Upper lobe of left lung (tissue), 6 donors: Measurements from ENCODE around the gene PLD4. TPM values are rescaled to one million over a fixed set of nuclear protein-coding genes. Genes with fewer than 3 reads are reported as not detected.

Experiments used
- ATAC-seq, 2 donors: fragments of 200-7000 bp; cut with Tn5 transposase; one replicate each; pipeline ENCODE4 v1.9.1; 2022; ENCODE audit warnings: mild to moderate bottlenecking in 2 of 2, moderate library complexity in 2 of 2; ENCODE audit not compliant: low FRiP score in 2 of 2
- DNase-seq, 2 donors: peaks; one replicate each; pipeline ENCODE4 v3.0.0-alpha.2; 2019 to 2020
- H3K27ac ChIP-seq, 4 donors: fragments of 200-600 bp; sonication (generic); one replicate each; pipeline ENCODE4 v1.5.1; 2016 to 2019
- H3K27me3 ChIP-seq, 4 donors: fragments of 200-600 bp; sonication (generic); one replicate each; pipeline ENCODE4 v1.5.1; 2017 to 2019
- H3K36me3 ChIP-seq, 4 donors: fragments of 200-600 bp; sonication (generic); one replicate each; pipeline ENCODE4 v1.5.1; 2016 to 2019
- H3K4me1 ChIP-seq, 4 donors: fragments of 200-600 bp; sonication (generic); one replicate each; pipeline ENCODE4 v1.5.1; 2018 to 2019
- H3K4me3 ChIP-seq, 4 donors: fragments of 200-600 bp; sonication (generic); one replicate each; pipeline ENCODE4 v1.5.1; 2017 to 2019; ENCODE audit warnings: mild to moderate bottlenecking in 2 of 4, moderate library complexity in 1 of 4
- H3K9me3 ChIP-seq, 4 donors: fragments of 200-600 bp; sonication (generic); one replicate each; pipeline ENCODE4 v1.5.1; 2018 to 2019
- EP300 ChIP-seq, 4 donors: sonication (generic); formaldehyde crosslinking; IDR thresholded peaks; one replicate each; pipeline ENCODE4 v1.5.1; 2017; ENCODE audit warnings: antibody characterized with exemption in 4 of 4, control low read depth in 2 of 4
- POLR2A ChIP-seq, 4 donors: fragments of 450-650 bp; IDR thresholded peaks; one replicate each; pipeline ENCODE4 v1.5.1; 2016 to 2017; ENCODE audit warnings: antibody characterized with exemption in 4 of 4, mild to moderate bottlenecking in 2 of 4
- POLR2AphosphoS5 ChIP-seq, 2 donors: sonication (generic); formaldehyde crosslinking; IDR thresholded peaks; one replicate each; pipeline ENCODE4 v1.5.1; 2017; ENCODE audit warnings: antibody characterized with exemption in 2 of 2
- WGBS, 2 donors: methylation state at CpG; one replicate each; pipeline ENCODE4 v1.1.5; 2017 to 2018; 5-methylcytosine and 5-hydroxymethylcytosine counted together
- total RNA-seq, 6 donors: library from RNA; depleted of rRNA in 4 of 6; stranded (reverse); fragments of >200 nt in 4 of 6; gene quantifications; one replicate each; pipeline versions ENCODE4 v1.1.0 to v1.2.1, GENCODE V29; 2016 to 2021
- TF ChIP-seq, protein P1 (sequence below), 6 experiments: fragments of 450-650 bp in 4 of 6; fragments of 200-600 bp in 2 of 6; sonication (generic) in 2 of 6; IDR thresholded peaks; one replicate each; pipeline ENCODE4 v1.5.1; 2016 to 2019; ENCODE audit warnings: antibody characterized with exemption in 6 of 6
- donor health status: DM: no; HTN: no; CAD: no; lungs with moderate emphysema.
- donor health status: DM: no; HTN: yes; CAD: no; lungs with severe emphysema.

The PLD4 gene
- total RNA-seq, 6 donors from 2014 or later: under 0.01 to 6.1 (median 2.5) TPM; not detected in 3

DNA sequence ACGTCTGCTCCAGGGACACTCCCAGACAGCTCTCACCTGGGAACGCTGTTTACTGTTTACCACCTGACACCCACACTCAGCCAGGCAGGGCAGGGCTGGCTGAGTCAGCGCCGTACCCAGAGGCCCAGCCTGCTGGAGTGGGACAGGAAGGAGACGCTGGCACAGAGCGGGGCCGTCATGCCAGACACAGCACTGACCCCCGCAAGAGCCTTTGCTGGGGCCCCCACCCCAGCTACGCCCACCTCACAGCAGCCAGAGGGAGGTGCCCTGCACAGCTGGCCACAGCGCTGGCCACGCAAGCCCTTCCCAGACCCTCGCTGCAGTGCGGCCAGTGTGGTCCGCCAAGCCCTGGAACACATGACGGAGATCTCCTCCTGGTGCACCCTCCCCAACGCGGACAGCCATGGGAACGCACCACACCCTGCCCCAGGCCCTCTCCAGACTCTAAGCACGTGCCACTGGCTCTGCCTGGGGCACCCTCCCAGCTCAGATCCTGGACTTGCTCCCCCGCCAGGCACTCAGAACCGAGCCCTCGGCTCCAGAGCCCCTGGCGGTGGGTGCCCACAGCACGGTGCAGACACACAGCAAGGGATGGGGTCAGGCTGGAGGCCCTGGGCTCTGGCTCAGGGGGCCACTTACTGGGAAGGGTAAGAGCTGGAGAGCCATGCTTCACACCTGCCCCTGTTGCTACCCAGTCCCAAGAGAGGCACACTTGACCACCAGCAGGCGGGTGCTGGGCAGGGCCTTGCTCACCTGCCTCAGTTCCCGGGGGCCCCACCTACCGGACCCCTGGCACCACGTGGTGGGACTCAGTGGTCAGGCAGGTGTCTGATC lies 47.8 kb downstream of the PLD4 start:
- Histone ChIP-seq H3K9me3 (no peaks in the 10 kb centered on the region), H3K27me3 (peaks cover 0 to 7% (median 2%) of the 10 kb centered on the region in 4 donors), H3K4me3 (no peak overlapping the region), H3K4me1 (peaks cover 77 to 88% (median 85%) of the 10 kb centered on the region in 4 donors), H3K36me3 (no peaks in the 10 kb centered on the region), H3K27ac (peak overlapping the region; percentile 85 to 94 (median 87))
- DNase-seq (peak; percentile 85 to 87), ATAC-seq (peak; percentile 63 to 80)
- TF ChIP-seq POLR2A (IDR thresholded peaks at IDR 0.05) (peak in 1 of 4 donors; percentile 55), POLR2AphosphoS5 (IDR thresholded peaks at IDR 0.05) (peak; percentile 26 to 47), EP300 (IDR thresholded peaks at IDR 0.05) (no peak)
- TF ChIP-seq, protein P1, sequence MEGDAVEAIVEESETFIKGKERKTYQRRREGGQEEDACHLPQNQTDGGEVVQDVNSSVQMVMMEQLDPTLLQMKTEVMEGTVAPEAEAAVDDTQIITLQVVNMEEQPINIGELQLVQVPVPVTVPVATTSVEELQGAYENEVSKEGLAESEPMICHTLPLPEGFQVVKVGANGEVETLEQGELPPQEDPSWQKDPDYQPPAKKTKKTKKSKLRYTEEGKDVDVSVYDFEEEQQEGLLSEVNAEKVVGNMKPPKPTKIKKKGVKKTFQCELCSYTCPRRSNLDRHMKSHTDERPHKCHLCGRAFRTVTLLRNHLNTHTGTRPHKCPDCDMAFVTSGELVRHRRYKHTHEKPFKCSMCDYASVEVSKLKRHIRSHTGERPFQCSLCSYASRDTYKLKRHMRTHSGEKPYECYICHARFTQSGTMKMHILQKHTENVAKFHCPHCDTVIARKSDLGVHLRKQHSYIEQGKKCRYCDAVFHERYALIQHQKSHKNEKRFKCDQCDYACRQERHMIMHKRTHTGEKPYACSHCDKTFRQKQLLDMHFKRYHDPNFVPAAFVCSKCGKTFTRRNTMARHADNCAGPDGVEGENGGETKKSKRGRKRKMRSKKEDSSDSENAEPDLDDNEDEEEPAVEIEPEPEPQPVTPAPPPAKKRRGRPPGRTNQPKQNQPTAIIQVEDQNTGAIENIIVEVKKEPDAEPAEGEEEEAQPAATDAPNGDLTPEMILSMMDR (IDR thresholded peaks at IDR 0.05): peak in 1 of 6 experiments; percentile 48
- 39 to 54% methylated on average over 15 to 22 of the region's 28 CpGs for WGBS, 2 donors

DNA sequence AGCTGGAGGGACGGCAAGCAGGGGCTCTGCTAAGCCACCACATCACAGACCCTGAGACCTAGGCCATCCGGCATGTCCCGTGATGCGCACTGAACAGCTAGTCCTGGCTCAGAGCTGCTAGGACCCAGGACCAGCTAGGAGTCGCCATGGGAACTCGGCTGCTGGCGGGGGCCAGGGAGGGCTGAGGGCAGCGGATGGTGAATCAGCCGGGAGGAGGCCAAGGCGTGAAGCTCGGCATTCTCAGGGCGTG lies 48.4 kb downstream of the PLD4 start:
- Histone ChIP-seq H3K4me3 (no peak overlapping the region), H3K36me3 (no peaks in the 10 kb centered on the region), H3K4me1 (peaks cover 77 to 88% (median 85%) of the 10 kb centered on the region in 4 donors), H3K27me3 (peaks cover 0 to 9% (median 6%) of the 10 kb centered on the region in 4 donors), H3K9me3 (no peaks in the 10 kb centered on the region), H3K27ac (peak overlapping the region; percentile 85 to 94 (median 87))
- DNase-seq (peak; percentile 85 to 89), ATAC-seq (peak; percentile 79 to 83)
- TF ChIP-seq POLR2AphosphoS5 (IDR thresholded peaks at IDR 0.05) (peak in 1 of 2 donors; percentile 47), EP300 (IDR thresholded peaks at IDR 0.05) (peak in 1 of 4 donors; percentile 42), POLR2A (IDR thresholded peaks at IDR 0.05) (no peak)
- TF ChIP-seq, protein P1 (IDR thresholded peaks at IDR 0.05): no peak
- WGBS, 2 donors: 70% methylated on average over 7 of the region's 12 CpGs; no CpG with 5 or more reads in 1 of the 2 donors

DNA sequence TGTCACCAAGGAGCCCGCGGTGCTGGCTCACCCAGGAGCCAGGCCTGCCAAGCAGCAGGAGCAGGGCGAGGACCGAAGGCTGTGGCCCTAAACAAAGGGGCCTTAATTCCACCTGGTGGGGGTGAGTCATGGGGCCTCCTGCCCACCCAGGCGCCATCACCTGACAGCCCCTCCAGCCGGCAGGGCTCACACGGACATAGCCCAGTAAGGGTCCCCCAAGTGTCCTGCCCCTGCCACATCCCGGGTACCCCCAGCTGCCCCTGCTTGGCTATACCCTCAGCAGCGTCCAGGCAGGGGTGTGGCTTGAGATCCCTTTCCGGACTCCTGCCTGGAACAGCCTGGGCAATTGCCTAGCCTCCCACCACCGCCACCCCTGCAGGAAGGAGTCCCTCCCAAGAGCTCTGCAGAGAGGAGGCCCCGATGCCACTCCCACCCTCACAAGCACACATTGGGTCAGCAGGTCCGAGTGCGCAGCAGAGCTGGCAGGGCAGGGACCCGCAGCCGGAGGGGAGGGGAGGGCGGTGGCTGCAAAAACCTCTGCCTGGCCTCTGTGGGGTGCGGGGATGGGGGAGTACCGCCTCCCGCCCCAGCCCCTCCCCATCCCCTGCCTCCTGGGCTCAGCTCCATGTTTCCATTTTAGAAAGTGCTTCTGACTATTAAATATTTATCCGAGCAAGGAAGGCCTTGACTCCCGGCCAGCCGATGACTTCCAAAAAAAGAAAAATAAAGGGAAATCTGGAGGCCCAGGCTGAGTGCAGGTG lies 48.9 kb downstream of the PLD4 start:
- Histone ChIP-seq H3K4me1 (peaks cover 74 to 86% (median 84%) of the 10 kb centered on the region in 4 donors), H3K27ac (peak overlapping the region; percentile 85 to 94 (median 87)), H3K9me3 (no peaks in the 10 kb centered on the region), H3K27me3 (peaks cover 0 to 12% (median 6%) of the 10 kb centered on the region in 4 donors), H3K4me3 (peak overlapping the region in 1 of 4 donors; percentile 17), H3K36me3 (no peaks in the 10 kb centered on the region)
- DNase-seq (peak; percentile 73 to 80), ATAC-seq (peak; percentile 0 to 2)
- peak in 1 of 4 donors; percentile 20 for TF ChIP-seq POLR2A (IDR thresholded peaks at IDR 0.05)
- TF ChIP-seq POLR2AphosphoS5 (IDR thresholded peaks at IDR 0.05): peak; percentile 16 to 68
- peak in 1 of 4 donors; percentile 22 for TF ChIP-seq EP300 (IDR thresholded peaks at IDR 0.05)
- TF ChIP-seq, protein P1 (IDR thresholded peaks at IDR 0.05): no peak
- WGBS, 2 donors: 28 to 39% methylated on average over 11 to 17 of the region's 23 CpGs

DNA sequence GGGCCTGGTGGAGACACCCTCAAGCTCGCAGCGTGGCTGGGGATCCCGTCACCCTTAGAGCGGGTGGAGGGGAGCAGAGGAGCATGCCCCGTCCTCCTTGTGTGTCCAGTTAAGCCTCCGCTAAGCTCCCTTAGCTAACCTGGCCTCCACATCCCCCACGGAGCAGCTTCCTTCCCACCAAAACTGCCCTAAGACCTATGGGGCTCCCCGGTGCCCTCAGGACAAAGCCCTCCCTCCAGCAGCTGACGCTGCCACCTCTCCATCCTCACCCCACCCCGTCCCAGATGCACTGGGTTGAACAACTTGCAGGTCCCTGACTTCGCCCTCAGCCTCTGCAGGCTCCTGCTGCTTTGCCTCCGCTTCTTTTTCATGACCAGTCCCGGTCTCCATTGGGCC lies 49.5 kb downstream of the PLD4 start:
- 48 to 52% methylated on average over 13 of the region's 13 CpGs for WGBS, 2 donors
- no peak for DNase-seq
- Histone ChIP-seq H3K9me3 (no peaks in the 10 kb centered on the region), H3K27me3 (peaks cover 0 to 12% (median 6%) of the 10 kb centered on the region in 4 donors), H3K36me3 (no peaks in the 10 kb centered on the region), H3K4me3 (peak overlapping the region in 1 of 4 donors; percentile 17), H3K27ac (peak overlapping the region; percentile 85 to 94 (median 87)), H3K4me1 (peaks cover 71 to 84% (median 82%) of the 10 kb centered on the region in 4 donors)
- no peak for ATAC-seq
- TF ChIP-seq, protein P1 (IDR thresholded peaks at IDR 0.05): no peak
- TF ChIP-seq POLR2AphosphoS5 (IDR thresholded peaks at IDR 0.05) (no peak), EP300 (IDR thresholded peaks at IDR 0.05) (no peak), POLR2A (IDR thresholded peaks at IDR 0.05) (no peak)
